ENCODE results near the gene NMRK2.
"Not testable (repeated sequence)": the region's sequence is repeated elsewhere in the genome, so short reads cannot be mapped to it uniquely, and the experiment has no call there.

The NMRK2 gene

GRCh38 chr19:3932931-3933810 is at the start of gene NMRK2:
TSS of gene NMRK2 (plus strand) at chr19:3933069. CDS start at chr19:3933672, 603 bp downstream.
- no peak for DNase-seq

- DNase-seq = no peak
Measured at GRCh38 chr19:3890591-3890990, 42.3 kb upstream of the NMRK2 start.

GRCh38 chr19:3893509-3894179 is 39.2 kb upstream of the NMRK2 start:
- no peak for DNase-seq

- DNase-seq = not testable (repeated sequence)
Measured at GRCh38 chr19:3894959-3895358, 37.9 kb upstream of the NMRK2 start.

GRCh38 chr19:3895788-3896187 is 37.1 kb upstream of the NMRK2 start:
- no peak for DNase-seq

- DNase-seq = no peak
Measured at GRCh38 chr19:3897936-3898335, 34.9 kb upstream of the NMRK2 start.

- no peak for DNase-seq
Measured at GRCh38 chr19:3898426-3898825, 34.4 kb upstream of the NMRK2 start.

- no peak for DNase-seq
Measured at GRCh38 chr19:3899531-3900294, 33.2 kb upstream of the NMRK2 start.

- DNase-seq = no peak
Measured at GRCh38 chr19:3902317-3902973, 30.4 kb upstream of the NMRK2 start.

GRCh38 chr19:3904233-3904632 is 28.6 kb upstream of the NMRK2 start:
- no peak for DNase-seq

- no peak for DNase-seq
Measured at GRCh38 chr19:3907626-3908265, 25.1 kb upstream of the NMRK2 start.

- DNase-seq = no peak
Measured at GRCh38 chr19:3908266-3909054, 24.4 kb upstream of the NMRK2 start.

- no peak for DNase-seq
Measured at GRCh38 chr19:3910105-3910504, 22.8 kb upstream of the NMRK2 start.

- no peak for DNase-seq
Measured at GRCh38 chr19:3914199-3914598, 18.7 kb upstream of the NMRK2 start.

GRCh38 chr19:3916033-3916432 is 16.8 kb upstream of the NMRK2 start:
- DNase-seq = no peak

- DNase-seq = no peak
Measured at GRCh38 chr19:3919793-3920192, 13.1 kb upstream of the NMRK2 start.

- no peak for DNase-seq
Measured at GRCh38 chr19:3923096-3923758, 9.6 kb upstream of the NMRK2 start.

GRCh38 chr19:3923912-3924311 is 9.0 kb upstream of the NMRK2 start:
- DNase-seq = no peak

GRCh38 chr19:3931041-3931440 is 1.8 kb upstream of the NMRK2 start:
- DNase-seq = no peak

- DNase-seq = no peak
Measured at GRCh38 chr19:3936506-3937442, 3.9 kb downstream of the NMRK2 start.

Data from CD4-positive, alpha-beta T cell treated with Interleukin-15 for 1 hour (primary cell).